Mesenchymal stem cell (in vitro differentiated cells and primary cell): ENCODE results near the gene DIRAS1.

Source experiments
- DNase-seq: peaks from one replicate; pipeline ENCODE4 v3.0.0-alpha.2; 2013
- H2AFZ ChIP-seq: one replicate; pipeline ENCODE4 v1.6.1; 2013; ENCODE audit warnings: low read depth, mild to moderate bottlenecking, control low read depth, inconsistent platforms, low read length, moderate library complexity
- H2AK5ac ChIP-seq: 2 replicates; pipeline ENCODE4 v1.6.1; 2013; ENCODE audit warnings: low read length, moderate library complexity, mild to moderate bottlenecking, inconsistent platforms; ENCODE audit not compliant: severe bottlenecking
- H2BK120ac ChIP-seq: one replicate; pipeline ENCODE4 v1.6.1; 2013; ENCODE audit warnings: low read depth, mild to moderate bottlenecking, inconsistent platforms, low read length, moderate library complexity
- H2BK12ac ChIP-seq, 2 experiments: one replicate each; pipeline ENCODE4 v1.6.1; 2013; ENCODE audit warnings: inconsistent platforms in 2 of 2, low read length in 2 of 2, mild to moderate bottlenecking in 2 of 2, moderate library complexity in 2 of 2, control low read depth in 1 of 2
- H2BK15ac ChIP-seq: one replicate; pipeline ENCODE4 v1.6.1; 2013; ENCODE audit warnings: mild to moderate bottlenecking, low read depth, inconsistent platforms; ENCODE audit not compliant: poor library complexity, severe bottlenecking
- H2BK5ac ChIP-seq: 2 replicates; pipeline ENCODE4 v1.6.1; 2013; ENCODE audit warnings: low read depth, mild to moderate bottlenecking, low read length, control low read depth, inconsistent platforms; ENCODE audit not compliant: poor library complexity, severe bottlenecking
- H3K14ac ChIP-seq, 2 experiments: one replicate each; pipeline ENCODE4 v1.6.1; 2013; ENCODE audit warnings: inconsistent platforms in 2 of 2, low read length in 2 of 2, control low read depth in 1 of 2, mild to moderate bottlenecking in 1 of 2, moderate library complexity in 1 of 2
- H3K18ac ChIP-seq, 2 experiments: one replicate each; pipeline ENCODE4 v1.6.1; 2013; ENCODE audit warnings: inconsistent platforms in 2 of 2, low read length in 2 of 2, control low read depth in 1 of 2, low read depth in 1 of 2, mild to moderate bottlenecking in 1 of 2
- H3K23ac ChIP-seq, 2 experiments: one replicate each; pipeline ENCODE4 v1.6.1; 2013; ENCODE audit warnings: inconsistent platforms in 2 of 2, low read length in 2 of 2, mild to moderate bottlenecking in 2 of 2, moderate library complexity in 2 of 2, control low read depth in 1 of 2
- H3K27ac ChIP-seq: 2 replicates; pipeline ENCODE4 v1.5.1; 2013; ENCODE audit warnings: mild to moderate bottlenecking, moderate library complexity, low read length, control low read depth, inconsistent platforms; ENCODE audit not compliant: poor library complexity, severe bottlenecking
- H3K27me3 ChIP-seq, 2 experiments: 2 replicates each; pipeline versions ENCODE4 v1.6.1 to v1.7.0; 2013; ENCODE audit warnings: low read length in 2 of 2, mild to moderate bottlenecking in 2 of 2, moderate library complexity in 2 of 2, control low read depth in 1 of 2, inconsistent platforms in 1 of 2; ENCODE audit not compliant: control insufficient read depth in 1 of 2, insufficient read depth in 1 of 2
- H3K36me3 ChIP-seq, 2 experiments: 2 replicates each; pipeline versions ENCODE4 v1.6.1 to v1.7.0; 2013; ENCODE audit warnings: low read length in 2 of 2, control low read depth in 1 of 2, inconsistent platforms in 1 of 2, low read depth in 1 of 2, mild to moderate bottlenecking in 1 of 2; ENCODE audit not compliant: insufficient read depth in 2 of 2, control insufficient read depth in 1 of 2
- H3K4ac ChIP-seq, 2 experiments: one replicate each; pipeline ENCODE4 v1.6.1; 2013; ENCODE audit warnings: inconsistent platforms in 2 of 2, low read length in 2 of 2, mild to moderate bottlenecking in 2 of 2, moderate library complexity in 2 of 2, control low read depth in 1 of 2, low read depth in 1 of 2
- H3K4me1 ChIP-seq: 2 replicates; pipeline ENCODE4 v1.6.1; 2013; ENCODE audit warnings: low read depth, low read length, control low read depth; ENCODE audit not compliant: control insufficient read depth, insufficient read depth
- H3K4me2 ChIP-seq: 2 replicates; pipeline ENCODE4 v1.6.1; 2013; ENCODE audit warnings: low read length, mild to moderate bottlenecking, inconsistent platforms; ENCODE audit not compliant: poor library complexity, severe bottlenecking
- H3K4me3 ChIP-seq, 2 experiments: 2 replicates each; pipeline versions ENCODE4 v1.5.1 to v1.7.0; 2013; ENCODE audit warnings: low read length in 2 of 2, mild to moderate bottlenecking in 2 of 2, control low read depth in 1 of 2, low read depth in 1 of 2; ENCODE audit not compliant: insufficient read depth in 1 of 2
- H3K79me1 ChIP-seq: replicated peaks from 2 replicates; pipeline ENCODE4 v1.6.1; 2013; ENCODE audit warnings: mild to moderate bottlenecking, control low read depth, low read length, inconsistent platforms; ENCODE audit not compliant: poor library complexity, severe bottlenecking
- H3K9ac ChIP-seq: 2 replicates; pipeline ENCODE4 v1.7.0; 2013; ENCODE audit warnings: mild to moderate bottlenecking, low read length, moderate library complexity
- H3K9me3 ChIP-seq: 2 replicates; pipeline ENCODE4 v1.7.0; 2013; ENCODE audit warnings: mild to moderate bottlenecking, low read length; ENCODE audit not compliant: control insufficient read depth
- H4K8ac ChIP-seq: one replicate; pipeline ENCODE4 v1.6.1; 2013; ENCODE audit warnings: inconsistent platforms, mild to moderate bottlenecking, low read length, moderate library complexity
- H4K91ac ChIP-seq: one replicate; pipeline ENCODE4 v1.6.1; 2013; ENCODE audit warnings: mild to moderate bottlenecking, low read length, inconsistent platforms
- WGBS: methylation state at CpG from one replicate; pipeline ENCODE4 v1.1.7; 2013; ENCODE audit warnings: mixed read lengths; 5-methylcytosine and 5-hydroxymethylcytosine counted together

DIRAS1 gene

DNA sequence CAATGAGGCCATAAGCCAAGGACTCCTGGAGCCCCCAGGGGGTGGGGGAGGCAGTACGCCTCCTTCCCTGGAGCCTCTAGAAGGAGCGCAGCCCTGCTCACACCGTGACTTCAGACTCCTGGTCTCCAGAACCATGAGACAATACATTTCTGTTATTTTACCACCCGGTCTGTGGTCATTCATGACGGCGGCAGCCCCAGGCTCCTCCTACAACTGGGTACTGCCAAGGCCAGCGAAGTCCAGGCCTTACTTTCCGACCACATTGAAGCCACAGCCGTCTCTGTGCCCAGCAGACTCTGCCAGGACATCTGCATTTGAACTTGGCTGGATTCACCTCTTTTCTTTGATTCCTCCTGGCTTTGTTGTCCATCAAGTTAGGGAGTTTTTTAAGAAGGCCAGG is 29.2 kb downstream of the DIRAS1 start:
- Histone ChIP-seq H3K9me3 (no peaks in the 10 kb centered on the region), H2BK15ac (no peak overlapping the region), H3K18ac (no peak overlapping the region), H3K27ac (no peak overlapping the region), H3K27me3 (peaks cover 16 to 28% of the 10 kb centered on the region in 2 experiments), H3K4me3 (no peak overlapping the region), H3K9ac (no peak overlapping the region), H3K36me3 (no peaks in the 10 kb centered on the region), H3K23ac (no peak overlapping the region), H2BK120ac (no peak overlapping the region), H3K4me2 (no peak overlapping the region), H2AK5ac (no peak overlapping the region), H3K4me1 (peaks cover 1% of the 10 kb centered on the region), H4K8ac (no peak overlapping the region), H2BK5ac (no peak overlapping the region), H4K91ac (no peak overlapping the region), H2BK12ac (no peak overlapping the region), H2AFZ (no peak overlapping the region), H3K4ac (no peak overlapping the region), H3K14ac (no peak overlapping the region), H3K79me1 (no peaks in the 10 kb centered on the region)
- 85% methylated on average over 8 of the region's 9 CpGs for WGBS
- DNase-seq = no peak

GRCh38 chr19:2690856-2691255 is 30.3 kb downstream of the DIRAS1 start:
- H3K27me3 ChIP-seq = peaks cover 16 to 26% of the 10 kb centered on the region in 2 experiments
- no peak overlapping the region for H2BK15ac ChIP-seq
- H3K9ac ChIP-seq = no peak overlapping the region
- H3K4me2 ChIP-seq = no peak overlapping the region
- no peak for DNase-seq
- no peak overlapping the region for H4K8ac ChIP-seq
- no peaks in the 10 kb centered on the region for H3K9me3 ChIP-seq
- H3K4ac ChIP-seq = no peak overlapping the region
- no peak overlapping the region for H2BK120ac ChIP-seq
- no peak overlapping the region for H2AK5ac ChIP-seq
- no peak overlapping the region for H2AFZ ChIP-seq
- no peak overlapping the region for H4K91ac ChIP-seq
- H3K18ac ChIP-seq = no peak overlapping the region
- H2BK12ac ChIP-seq = no peak overlapping the region
- WGBS = 89% methylated on average over 7 of the region's 11 CpGs
- no peaks in the 10 kb centered on the region for H3K79me1 ChIP-seq
- no peak overlapping the region for H2BK5ac ChIP-seq
- H3K36me3 ChIP-seq = no peaks in the 10 kb centered on the region
- no peaks in the 10 kb centered on the region for H3K4me1 ChIP-seq
- no peak overlapping the region for H3K4me3 ChIP-seq
- H3K23ac ChIP-seq = no peak overlapping the region
- no peak overlapping the region for H3K27ac ChIP-seq
- no peak overlapping the region for H3K14ac ChIP-seq

GRCh38 chr19:2686360-2686759 is 34.8 kb downstream of the DIRAS1 start:
- Histone ChIP-seq H3K9ac (no peak overlapping the region), H2BK12ac (no peak overlapping the region), H2BK120ac (no peak overlapping the region), H2AFZ (no peak overlapping the region), H3K27ac (no peak overlapping the region), H4K8ac (no peak overlapping the region), H3K9me3 (no peaks in the 10 kb centered on the region), H3K4ac (no peak overlapping the region), H2BK15ac (no peak overlapping the region), H4K91ac (no peak overlapping the region), H3K23ac (no peak overlapping the region), H2AK5ac (no peak overlapping the region), H3K4me2 (no peak overlapping the region), H3K14ac (no peak overlapping the region), H3K27me3 (peaks cover 0 to 7% of the 10 kb centered on the region in 2 experiments), H3K79me1 (no peaks in the 10 kb centered on the region), H3K18ac (no peak overlapping the region), H3K4me1 (no peaks in the 10 kb centered on the region), H3K36me3 (no peaks in the 10 kb centered on the region), H3K4me3 (no peak overlapping the region), H2BK5ac (no peak overlapping the region)
- no peak for DNase-seq
- 86% methylated on average over 15 of the region's 17 CpGs for WGBS

DNA sequence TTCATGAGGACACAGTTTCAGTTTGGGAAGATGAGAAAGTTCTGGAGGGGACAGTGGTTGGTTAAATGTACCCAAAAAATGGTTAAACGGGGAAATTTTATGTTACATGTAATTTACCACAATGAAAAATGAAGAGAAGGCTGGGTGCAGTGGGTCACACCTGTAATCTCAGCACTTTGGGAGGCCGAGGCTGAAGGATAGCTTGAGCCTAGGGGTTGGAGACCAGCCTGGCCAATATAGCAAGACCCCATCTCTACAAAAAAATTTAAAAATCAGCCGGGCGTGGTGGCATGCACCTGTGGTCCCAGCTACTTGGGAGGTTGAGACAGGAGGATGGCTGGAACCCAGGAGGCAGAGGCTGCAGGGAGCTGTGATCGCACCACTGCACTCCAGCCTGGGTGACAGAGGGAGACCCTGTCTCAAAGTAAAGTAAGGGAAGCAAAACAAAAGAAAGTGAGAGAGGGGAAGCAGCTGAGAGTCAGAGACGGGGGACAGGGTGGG is 35.9 kb downstream of the DIRAS1 start:
- no peaks in the 10 kb centered on the region for H3K36me3 ChIP-seq
- no peak overlapping the region for H4K8ac ChIP-seq
- no peak overlapping the region for H3K23ac ChIP-seq
- H2AK5ac ChIP-seq = no peak overlapping the region
- H3K14ac ChIP-seq = no peak overlapping the region
- no peak overlapping the region for H3K9ac ChIP-seq
- no peak overlapping the region for H2BK15ac ChIP-seq
- H2AFZ ChIP-seq = no peak overlapping the region
- 82% methylated on average over 5 of the region's 6 CpGs for WGBS
- no peaks in the 10 kb centered on the region for H3K9me3 ChIP-seq
- no peak overlapping the region for H3K4ac ChIP-seq
- no peak overlapping the region for H3K18ac ChIP-seq
- no peak overlapping the region for H3K4me2 ChIP-seq
- H2BK12ac ChIP-seq = no peak overlapping the region
- H3K27ac ChIP-seq = no peak overlapping the region
- no peaks in the 10 kb centered on the region for H3K4me1 ChIP-seq
- no peak overlapping the region for H2BK5ac ChIP-seq
- no peak for DNase-seq
- no peak overlapping the region for H3K4me3 ChIP-seq
- H4K91ac ChIP-seq = no peak overlapping the region
- peaks cover 0 to 7% of the 10 kb centered on the region in 2 experiments for H3K27me3 ChIP-seq
- H2BK120ac ChIP-seq = no peak overlapping the region
- no peaks in the 10 kb centered on the region for H3K79me1 ChIP-seq
